ENCODE results near the gene RAX2. TPM values are rescaled to one million over a fixed set of nuclear protein-coding genes. Genes with fewer than 3 reads are reported as not detected.

RAX2 gene
- total RNA-seq, 1 donor from 2014 or later: not detected

DNA sequence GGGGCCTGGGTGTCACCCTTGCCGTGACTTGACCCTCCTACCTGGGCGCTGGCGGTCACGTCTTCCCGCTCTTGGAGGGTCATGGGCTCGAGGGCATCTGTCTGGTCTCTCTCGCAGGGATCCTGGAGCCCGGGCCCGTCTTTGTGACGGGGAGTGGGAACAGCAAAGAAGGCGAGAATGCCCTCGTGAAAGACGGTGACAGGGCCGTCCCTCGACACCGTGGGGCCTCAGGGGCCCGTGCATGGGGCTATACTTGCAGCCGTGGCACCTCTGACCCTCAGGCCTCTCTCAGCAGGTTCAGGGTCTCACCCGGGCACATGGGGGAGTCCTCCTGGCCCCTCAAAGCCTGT lies 35.1 kb upstream of the RAX2 start:
- H3K27ac Mint-ChIP-seq (ENCODE audit: unreplicated experiment): no peak overlapping the region
- H3K4me3 Mint-ChIP-seq (ENCODE audit: unreplicated experiment): no peak overlapping the region
- H3K27me3 Mint-ChIP-seq (ENCODE audit: unreplicated experiment): peaks cover 3% of the 10 kb centered on the region
- peaks cover 6% of the 10 kb centered on the region for H3K9me3 Mint-ChIP-seq (ENCODE audit: unreplicated experiment)
- DNase-seq: no peak
- H3K36me3 Mint-ChIP-seq (ENCODE audit: unreplicated experiment): peaks cover 4% of the 10 kb centered on the region
- peaks cover 2% of the 10 kb centered on the region for H3K4me1 Mint-ChIP-seq (ENCODE audit: low read depth, unreplicated experiment)
- TF ChIP-seq, protein P1, sequence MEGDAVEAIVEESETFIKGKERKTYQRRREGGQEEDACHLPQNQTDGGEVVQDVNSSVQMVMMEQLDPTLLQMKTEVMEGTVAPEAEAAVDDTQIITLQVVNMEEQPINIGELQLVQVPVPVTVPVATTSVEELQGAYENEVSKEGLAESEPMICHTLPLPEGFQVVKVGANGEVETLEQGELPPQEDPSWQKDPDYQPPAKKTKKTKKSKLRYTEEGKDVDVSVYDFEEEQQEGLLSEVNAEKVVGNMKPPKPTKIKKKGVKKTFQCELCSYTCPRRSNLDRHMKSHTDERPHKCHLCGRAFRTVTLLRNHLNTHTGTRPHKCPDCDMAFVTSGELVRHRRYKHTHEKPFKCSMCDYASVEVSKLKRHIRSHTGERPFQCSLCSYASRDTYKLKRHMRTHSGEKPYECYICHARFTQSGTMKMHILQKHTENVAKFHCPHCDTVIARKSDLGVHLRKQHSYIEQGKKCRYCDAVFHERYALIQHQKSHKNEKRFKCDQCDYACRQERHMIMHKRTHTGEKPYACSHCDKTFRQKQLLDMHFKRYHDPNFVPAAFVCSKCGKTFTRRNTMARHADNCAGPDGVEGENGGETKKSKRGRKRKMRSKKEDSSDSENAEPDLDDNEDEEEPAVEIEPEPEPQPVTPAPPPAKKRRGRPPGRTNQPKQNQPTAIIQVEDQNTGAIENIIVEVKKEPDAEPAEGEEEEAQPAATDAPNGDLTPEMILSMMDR (IDR thresholded peaks at IDR 0.05; ENCODE audit: partially characterized antibody, unreplicated experiment): no peak

DNA sequence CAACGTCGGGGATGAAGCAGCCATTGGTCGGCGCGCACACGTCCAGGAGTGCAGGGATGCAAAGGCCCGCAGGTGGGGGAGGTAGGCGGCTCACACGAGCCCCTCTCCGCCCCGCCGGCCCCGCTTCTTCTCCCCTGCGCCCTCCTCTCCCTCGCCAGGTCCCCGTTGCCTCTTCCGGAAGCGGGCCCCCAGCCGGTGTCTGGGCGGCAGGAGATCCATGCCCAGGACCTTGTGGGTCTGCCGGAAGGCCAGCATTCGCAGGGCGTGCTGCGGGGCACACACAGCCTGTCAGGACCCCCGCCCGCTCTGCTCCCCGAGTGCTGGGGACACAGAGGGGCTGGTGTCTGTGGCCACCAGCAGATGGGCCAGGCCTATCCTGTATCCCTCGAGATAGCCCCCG lies 33.8 kb upstream of the RAX2 start:
- TF ChIP-seq, protein P1 (IDR thresholded peaks at IDR 0.05; ENCODE audit: partially characterized antibody, unreplicated experiment): no peak
- peaks cover 2% of the 10 kb centered on the region for H3K4me1 Mint-ChIP-seq (ENCODE audit: low read depth, unreplicated experiment)
- H3K27me3 Mint-ChIP-seq (ENCODE audit: unreplicated experiment): peaks cover 3% of the 10 kb centered on the region
- no peak overlapping the region for H3K4me3 Mint-ChIP-seq (ENCODE audit: unreplicated experiment)
- peaks cover 6% of the 10 kb centered on the region for H3K9me3 Mint-ChIP-seq (ENCODE audit: unreplicated experiment)
- H3K36me3 Mint-ChIP-seq (ENCODE audit: unreplicated experiment): peaks cover 4% of the 10 kb centered on the region
- DNase-seq: no peak
- no peak overlapping the region for H3K27ac Mint-ChIP-seq (ENCODE audit: unreplicated experiment)

DNA sequence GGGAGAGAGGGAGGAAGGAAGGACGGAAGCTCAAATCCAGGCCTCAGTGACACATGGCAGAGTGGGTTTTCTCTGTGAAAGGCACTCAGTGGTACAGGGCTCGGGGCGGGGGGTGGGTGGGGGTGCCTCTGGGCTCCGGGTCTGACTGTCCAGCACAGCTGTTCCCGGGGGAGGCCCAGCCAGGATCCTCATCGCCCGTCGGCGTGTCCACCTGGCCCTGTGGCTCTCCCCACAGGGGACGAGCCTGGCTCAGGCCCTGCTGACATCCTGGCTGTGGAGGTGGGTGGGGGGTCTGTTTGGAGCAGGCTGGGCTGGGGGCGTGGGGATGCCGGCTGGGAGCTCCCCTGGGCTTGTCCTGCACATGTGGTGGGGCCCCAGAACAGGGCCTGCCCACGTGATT lies 32.4 kb upstream of the RAX2 start:
- peaks cover 4% of the 10 kb centered on the region for H3K36me3 Mint-ChIP-seq (ENCODE audit: unreplicated experiment)
- no peak overlapping the region for H3K4me3 Mint-ChIP-seq (ENCODE audit: unreplicated experiment)
- H3K9me3 Mint-ChIP-seq (ENCODE audit: unreplicated experiment): peaks cover 6% of the 10 kb centered on the region
- no peak for DNase-seq
- H3K27ac Mint-ChIP-seq (ENCODE audit: unreplicated experiment): no peak overlapping the region
- peaks cover 3% of the 10 kb centered on the region for H3K27me3 Mint-ChIP-seq (ENCODE audit: unreplicated experiment)
- TF ChIP-seq, protein P1 (IDR thresholded peaks at IDR 0.05; ENCODE audit: partially characterized antibody, unreplicated experiment): no peak
- peaks cover 2% of the 10 kb centered on the region for H3K4me1 Mint-ChIP-seq (ENCODE audit: low read depth, unreplicated experiment)

DNA sequence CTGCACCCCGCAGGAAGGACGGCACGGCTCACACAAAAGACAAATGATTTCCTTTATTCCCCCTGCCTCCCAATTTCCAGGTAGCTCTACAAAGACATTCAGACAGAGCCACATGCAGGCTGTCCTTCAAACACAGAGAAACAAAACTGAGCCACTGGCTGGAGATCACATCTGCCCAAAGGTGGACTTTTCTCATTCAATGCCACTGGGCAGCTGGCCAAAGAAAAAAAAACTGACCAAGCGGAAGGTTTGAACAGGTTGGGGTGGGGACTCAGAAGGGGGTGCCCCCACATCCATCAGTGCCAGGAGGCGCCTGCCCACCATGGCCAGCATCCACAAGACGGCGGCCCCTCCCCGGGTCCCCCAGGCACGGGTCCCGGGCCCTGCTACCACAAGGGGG lies 32.0 kb upstream of the RAX2 start:
- H3K4me1 Mint-ChIP-seq (ENCODE audit: low read depth, unreplicated experiment): peaks cover 2% of the 10 kb centered on the region
- peaks cover 6% of the 10 kb centered on the region for H3K27me3 Mint-ChIP-seq (ENCODE audit: unreplicated experiment)
- no peak for DNase-seq
- peaks cover 4% of the 10 kb centered on the region for H3K36me3 Mint-ChIP-seq (ENCODE audit: unreplicated experiment)
- no peak overlapping the region for H3K4me3 Mint-ChIP-seq (ENCODE audit: unreplicated experiment)
- TF ChIP-seq, protein P1 (IDR thresholded peaks at IDR 0.05; ENCODE audit: partially characterized antibody, unreplicated experiment): no peak
- no peak overlapping the region for H3K27ac Mint-ChIP-seq (ENCODE audit: unreplicated experiment)
- peaks cover 8% of the 10 kb centered on the region for H3K9me3 Mint-ChIP-seq (ENCODE audit: unreplicated experiment)

DNA sequence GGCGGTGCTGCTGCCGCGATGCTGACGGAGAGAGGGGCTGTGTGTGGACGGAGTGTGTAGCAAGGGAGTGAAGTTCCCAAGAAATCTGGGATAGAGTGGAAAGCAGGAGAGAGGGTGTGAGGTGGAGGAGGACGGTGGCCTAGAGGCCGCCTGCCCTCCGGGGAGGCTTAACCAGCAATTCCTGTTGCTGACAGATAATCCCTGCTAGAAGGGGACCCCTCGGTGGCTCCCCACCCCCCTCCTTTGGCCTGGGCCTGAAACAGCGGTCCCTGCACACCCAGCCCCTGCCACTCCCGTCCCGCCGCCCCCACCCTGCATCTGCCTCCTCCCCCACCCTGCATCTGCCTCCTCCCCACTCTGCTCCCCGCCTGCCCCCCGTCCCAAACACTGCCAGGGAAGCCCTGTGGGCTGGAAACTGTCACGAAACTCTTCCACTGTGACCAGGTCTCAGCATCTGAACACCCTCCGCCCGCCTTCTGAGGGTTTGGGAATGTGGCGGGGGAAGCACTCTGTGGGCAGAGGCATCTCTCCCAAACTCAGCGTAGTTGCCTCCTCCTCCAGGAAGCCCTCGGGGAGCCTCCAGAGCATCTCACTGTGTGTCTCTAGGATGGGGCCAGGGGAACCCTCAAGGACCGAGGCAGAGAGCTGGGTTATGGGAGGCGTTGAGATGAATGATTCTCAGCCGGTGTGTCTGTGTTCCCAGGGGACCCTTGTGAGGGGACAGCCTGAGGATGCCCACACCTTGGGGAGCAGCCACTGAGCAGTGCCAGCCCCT lies 31.3 kb upstream of the RAX2 start:
- Mint-ChIP-seq H3K4me3 (ENCODE audit: unreplicated experiment) (no peak overlapping the region), H3K27ac (ENCODE audit: unreplicated experiment) (no peak overlapping the region), H3K4me1 (ENCODE audit: low read depth, unreplicated experiment) (peaks cover 2% of the 10 kb centered on the region), H3K27me3 (ENCODE audit: unreplicated experiment) (peaks cover 6% of the 10 kb centered on the region), H3K36me3 (ENCODE audit: unreplicated experiment) (peaks cover 4% of the 10 kb centered on the region), H3K9me3 (ENCODE audit: unreplicated experiment) (peaks cover 6% of the 10 kb centered on the region)
- no peak for DNase-seq
- TF ChIP-seq, protein P1 (IDR thresholded peaks at IDR 0.05; ENCODE audit: partially characterized antibody, unreplicated experiment): no peak

All from glutamatergic neuron (in vitro differentiated cells).